Stimulated activated CD8-positive, alpha-beta memory T cell treated with anti-CD3 and anti-CD28 coated beads, Interleukin-15, amount 100 ng/mL, for 48 hours (primary cell): ENCODE results near the gene CDH15.

Experiments used
- DNase-seq, 2 donors: peaks; one replicate each; pipeline ENCODE4 v3.0.0-alpha.2; 2020; ENCODE audit warnings: low read depth in 2 of 2

Gene CDH15

DNA sequence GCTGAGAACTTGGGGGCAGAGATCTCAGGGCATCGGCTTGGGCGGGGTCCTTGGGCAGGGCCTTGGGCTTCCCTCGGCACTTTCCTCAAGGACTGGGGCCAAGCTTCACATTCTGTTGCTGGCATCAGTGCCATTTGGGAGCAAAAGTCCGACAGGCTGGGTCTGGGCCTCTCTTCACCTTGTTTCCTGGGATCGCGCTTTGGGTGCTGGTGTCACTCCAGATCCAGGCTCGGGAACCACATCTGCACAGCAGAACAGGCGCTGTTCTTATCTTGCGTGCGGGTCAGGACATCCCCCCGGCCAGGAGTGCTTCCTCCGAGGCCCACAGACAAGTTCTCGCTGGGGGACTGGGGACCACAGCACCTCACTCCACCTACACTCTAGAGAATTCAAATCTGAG is 31.1 kb upstream of the CDH15 start:
- DNase-seq, result no peak

DNA sequence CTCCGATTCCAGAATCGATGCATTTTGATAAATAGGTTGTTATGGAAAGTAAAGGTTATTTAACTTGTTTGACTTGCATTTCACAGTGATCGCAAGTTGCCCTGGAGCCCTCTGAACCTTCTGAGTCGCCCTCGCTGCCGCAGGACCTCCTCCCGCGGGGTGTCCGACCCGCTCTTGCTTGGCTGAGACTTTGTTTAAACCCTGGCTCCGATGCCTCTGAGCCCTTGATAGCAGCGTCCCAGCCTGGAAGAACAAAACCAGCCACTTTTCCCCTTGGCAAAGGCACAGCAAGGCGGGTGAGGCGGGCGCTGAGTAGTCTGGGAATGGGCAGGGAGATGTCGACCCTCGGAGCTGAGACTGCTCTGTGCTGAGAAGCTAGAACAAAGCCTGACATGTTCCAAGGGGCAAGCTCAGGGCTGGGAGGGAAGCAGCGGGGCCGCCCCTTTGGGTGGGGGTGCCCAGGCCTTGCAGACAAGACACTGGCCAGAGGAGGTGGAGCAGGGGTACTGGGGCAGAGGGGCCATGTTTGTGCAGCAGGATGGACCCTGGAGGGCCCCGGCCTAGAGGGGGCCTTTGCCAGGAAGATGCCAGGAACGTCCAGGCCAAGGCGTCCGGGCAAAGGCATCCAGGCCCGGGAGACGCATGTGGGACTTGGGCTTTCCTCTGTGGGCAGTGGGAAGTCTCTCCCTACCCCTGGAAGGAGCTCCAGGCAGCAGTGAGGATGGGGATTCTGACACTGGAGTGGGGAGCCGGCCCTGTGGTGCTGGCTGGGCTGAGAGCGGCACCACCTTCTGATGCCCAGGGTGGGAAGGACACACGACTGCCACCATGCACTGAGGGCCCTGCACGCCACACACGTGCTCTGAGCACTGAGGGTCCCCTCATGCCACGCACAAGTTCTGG is 30.3 kb upstream of the CDH15 start:
- no peak for DNase-seq

DNA sequence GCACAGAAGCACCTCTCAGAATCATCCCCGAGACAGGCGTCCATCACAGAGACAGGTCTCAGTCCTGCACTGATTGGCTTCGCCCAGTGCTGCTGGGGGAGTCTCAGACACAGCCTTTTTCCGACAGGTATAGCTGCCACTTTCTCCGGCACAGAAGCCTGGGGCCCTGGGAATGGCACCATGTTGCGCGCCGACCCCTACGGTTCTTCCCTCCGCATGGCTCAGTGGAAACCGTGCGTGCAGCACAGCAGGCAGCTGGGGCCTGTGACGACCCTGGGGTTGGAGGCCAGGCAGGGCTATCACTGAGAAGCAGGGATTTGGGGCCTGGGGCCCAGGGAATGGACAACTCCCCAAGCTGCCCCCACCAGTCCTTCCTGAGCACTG is 29.7 kb upstream of the CDH15 start:
- no peak for DNase-seq

DNA sequence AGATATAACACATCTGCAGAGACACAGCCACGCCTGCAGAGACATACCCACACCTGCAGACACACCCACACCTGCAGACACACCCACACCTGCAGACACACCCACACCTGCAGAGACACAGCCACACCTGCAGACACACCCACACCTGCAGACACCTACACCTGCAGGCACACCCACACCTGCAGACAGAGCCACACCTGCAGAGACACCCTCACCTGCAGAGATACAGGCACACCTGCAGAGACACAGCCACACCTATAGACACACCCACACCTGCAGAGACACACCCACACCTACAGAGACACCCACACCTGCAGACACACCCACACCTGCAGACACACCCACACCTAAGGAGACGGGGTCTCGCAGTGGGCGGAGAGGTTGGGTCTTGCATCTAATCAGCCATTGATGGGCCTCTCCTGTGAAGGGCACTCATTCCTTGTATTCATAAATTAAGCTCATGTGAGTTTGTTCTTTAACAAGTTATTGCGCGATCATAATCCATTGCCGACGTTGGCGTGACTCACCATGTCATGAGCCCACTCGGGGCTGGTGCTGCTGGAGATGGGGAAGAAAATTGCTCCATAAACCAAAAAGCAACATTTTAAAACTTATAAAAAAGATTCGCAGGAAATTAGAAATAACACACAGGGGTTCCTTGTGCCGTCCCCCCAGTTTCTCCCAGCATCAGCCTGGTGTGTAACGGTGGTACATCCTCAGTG is 28.9 kb upstream of the CDH15 start:
- no peak for DNase-seq

DNA sequence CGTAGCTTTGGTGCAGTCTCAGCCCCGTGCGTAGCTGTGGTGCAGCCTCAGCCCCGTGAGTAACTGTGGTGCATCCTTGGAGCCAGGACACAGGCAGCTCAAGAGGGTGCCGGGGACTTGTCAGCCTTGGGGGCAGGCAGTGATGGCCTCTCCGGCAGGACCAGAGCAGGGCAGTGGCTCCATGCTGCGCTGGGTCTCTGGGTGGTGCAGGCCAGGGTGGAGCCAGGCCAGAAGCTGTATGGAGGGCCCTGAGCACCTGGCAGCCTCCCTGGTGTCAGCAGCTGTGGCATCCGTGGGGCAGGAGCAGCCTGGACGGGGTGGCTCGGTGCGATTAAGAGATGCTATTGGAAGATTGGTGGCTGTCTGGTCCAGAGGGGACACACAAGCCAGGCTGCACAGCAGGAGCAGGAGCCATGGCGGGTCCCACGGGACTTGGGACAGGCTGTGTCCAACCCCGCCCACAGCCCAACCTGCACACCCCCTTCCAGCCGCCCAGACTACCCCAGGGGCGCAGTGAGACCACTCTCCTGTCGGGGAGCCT is 28.3 kb upstream of the CDH15 start:
- DNase-seq, result no peak

DNA sequence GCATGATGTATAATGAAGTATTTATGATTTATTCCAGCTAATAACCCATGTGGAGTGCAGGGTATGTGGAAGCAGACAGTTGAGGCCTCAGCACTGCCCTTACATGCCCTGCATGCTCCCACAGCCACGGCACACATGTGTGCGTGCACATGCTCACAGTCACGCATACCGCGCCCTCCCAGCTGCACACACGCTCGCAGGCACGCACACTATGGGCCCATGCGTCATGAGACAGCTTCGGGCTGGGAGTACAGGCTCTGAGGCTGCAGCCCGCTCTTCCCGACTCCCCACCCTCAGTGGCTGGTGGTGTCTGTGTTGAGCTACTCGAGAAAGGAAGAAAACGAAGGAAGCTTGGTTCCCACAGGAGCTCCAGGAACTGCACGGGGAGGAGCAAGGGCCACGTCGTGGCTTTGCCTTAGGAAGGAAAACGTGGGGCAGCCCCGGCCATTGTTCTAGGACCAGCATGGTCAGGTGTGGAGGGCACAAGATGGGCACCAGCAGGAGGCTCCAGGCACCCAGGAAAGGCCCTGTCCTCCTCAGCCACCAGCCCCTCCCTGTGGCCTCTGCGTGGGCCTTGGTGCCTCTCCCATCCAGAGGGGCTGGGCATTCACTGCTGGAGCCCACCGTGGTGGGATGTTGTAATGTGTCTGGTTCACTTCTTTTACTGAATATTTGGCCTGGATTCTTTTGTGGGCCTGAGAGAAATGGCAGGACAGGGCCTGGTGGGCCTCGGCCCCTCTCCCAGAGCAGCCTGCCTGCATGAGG is 27.5 kb upstream of the CDH15 start:
- no peak for DNase-seq

DNA sequence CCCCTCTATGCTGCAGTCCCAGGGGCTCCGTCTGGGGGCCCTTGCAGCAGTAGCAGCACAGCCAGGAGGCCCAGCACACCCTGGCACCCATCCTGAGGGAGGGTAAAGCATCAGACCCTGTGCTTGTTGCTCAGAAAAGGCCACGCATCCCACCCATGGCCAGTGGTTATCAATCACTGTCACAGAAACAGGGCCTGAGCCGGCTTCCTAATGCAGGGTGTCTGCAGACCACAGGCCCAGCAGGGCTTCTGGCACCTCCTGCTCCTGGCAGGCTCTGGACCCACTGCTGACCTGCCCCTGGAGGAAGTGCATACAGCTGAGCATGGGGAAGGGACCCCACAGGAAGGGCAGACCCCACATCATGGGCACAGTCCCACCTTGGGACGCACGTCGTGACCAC is 26.9 kb upstream of the CDH15 start:
- no peak for DNase-seq

DNA sequence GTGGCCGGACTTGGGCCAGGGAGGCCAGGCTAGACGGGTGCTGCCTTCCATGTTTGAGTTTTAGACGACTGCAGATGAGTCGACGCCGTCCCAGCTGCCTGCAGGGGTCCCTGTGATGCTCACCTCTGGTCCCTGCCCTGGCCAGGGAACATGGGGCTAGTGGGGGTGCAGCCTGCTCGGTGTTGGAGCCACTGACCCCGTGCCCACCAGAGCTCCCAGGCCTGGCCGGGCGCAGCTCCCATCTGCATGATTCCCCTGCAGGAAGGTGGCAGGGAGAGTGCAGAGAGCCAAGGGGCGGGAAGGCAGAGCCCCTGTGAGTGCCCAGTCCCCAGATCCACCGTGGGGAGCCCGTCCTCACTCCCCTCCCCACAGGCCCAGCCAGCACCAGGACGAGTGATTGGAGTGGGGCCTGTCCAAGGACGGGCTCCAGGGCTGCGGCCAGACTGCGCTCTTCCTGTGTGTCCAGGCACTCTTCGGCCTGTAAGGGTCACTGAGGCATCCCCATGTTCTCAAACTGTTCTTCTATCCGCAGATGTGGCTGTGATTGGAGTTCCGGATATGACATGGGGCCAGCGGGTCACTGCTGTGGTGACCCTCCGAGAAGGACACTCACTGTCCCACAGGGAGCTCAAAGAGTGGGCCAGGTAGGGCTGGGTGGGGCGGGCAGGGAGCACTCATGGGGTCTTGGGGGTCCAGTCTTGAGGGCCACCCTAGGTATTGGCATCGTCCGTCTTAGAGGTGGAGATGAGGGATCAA is 26.0 kb upstream of the CDH15 start:
- no peak for DNase-seq

DNA sequence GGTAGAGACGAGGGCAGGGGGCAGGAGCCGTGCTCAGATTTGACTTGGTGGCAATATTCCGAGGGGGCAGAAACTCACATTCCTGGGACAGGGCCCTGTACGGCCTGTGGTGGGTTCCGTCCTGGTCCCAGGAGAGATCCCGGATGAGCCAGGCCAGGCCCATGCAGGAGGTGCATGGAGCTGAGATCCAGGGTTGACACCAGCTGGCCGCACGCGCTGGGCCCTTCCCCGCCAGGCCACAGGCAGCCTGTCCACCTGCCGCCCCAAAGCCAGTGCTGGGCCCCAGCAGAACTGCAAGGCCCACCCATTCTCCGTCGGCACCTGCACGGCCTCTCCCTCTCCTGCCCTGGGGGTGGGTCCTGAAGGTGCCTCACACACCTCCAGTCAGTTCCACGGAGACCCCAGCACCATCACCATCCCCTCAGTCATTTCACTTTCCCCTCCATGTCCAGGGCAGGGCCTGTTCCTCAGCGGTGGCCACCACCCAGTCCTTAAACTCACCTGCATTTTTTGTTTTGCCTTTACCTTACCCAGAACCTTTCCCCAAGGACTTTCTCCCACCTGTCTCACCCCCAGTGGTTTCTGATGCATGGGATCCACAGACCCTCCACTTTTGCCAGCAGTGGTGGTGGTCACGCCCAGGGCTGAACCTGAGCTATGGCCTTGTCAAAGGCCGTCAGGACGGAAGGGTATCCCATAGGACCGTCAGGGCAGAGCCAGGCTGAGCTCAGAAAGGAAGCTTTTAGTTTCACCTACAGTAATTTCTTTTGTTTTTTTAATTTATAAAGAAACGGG is 25.1 kb upstream of the CDH15 start:
- no peak for DNase-seq

DNA sequence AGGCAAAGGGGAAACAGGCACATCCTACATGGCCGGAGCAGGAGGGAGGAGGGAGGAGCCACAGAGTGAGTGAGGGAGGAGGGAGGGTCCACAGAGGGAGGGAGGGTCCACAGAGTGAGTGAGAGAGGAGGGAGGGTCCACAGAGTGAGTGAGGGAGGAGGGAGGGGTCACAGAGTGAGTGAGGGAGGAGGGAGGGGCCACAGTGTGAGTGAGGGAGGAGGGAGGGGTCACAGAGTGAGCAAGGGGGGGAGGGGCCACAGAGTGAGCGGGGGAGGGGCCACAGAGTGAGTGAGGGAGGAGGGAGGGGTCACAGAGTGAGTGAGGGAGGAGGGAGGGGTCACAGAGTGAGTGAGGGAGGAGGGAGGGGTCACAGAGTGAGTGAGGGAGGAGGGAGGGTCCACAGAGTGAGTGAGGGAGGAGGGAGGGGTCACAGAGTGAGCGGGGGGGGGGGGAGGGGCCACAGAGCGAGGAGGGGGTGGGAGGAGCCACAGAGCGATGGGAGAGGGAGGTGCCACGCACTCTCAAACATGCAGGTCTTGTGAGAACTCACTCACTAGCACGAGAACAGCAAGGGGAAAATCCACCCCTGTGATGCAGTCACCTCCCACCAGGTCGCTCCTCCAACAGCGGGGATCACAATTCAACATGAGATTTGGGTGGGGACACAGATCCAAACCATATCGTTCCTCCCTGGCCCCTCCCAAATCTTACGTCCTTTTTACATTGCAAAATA is 24.3 kb upstream of the CDH15 start:
- no peak for DNase-seq

DNA sequence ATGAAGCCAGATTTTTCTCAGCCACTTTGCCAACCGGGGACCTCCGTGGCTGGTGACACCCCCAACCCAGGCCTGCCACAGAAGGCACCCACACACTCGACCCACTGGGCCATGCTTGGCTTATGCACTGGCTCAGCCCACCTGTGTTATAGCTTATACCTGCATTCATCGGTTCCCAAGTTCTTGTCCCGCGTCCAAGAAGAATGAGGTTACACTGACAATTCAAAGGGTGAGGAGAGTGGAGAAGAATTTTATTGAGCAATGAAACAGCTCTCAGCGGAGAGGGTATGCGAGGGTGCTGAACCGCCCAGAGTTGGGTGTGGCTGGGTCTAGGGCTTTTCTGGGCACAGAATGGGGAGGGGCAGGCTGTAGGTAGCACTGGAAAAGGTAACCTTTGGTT is 22.2 kb upstream of the CDH15 start:
- no peak for DNase-seq

DNA sequence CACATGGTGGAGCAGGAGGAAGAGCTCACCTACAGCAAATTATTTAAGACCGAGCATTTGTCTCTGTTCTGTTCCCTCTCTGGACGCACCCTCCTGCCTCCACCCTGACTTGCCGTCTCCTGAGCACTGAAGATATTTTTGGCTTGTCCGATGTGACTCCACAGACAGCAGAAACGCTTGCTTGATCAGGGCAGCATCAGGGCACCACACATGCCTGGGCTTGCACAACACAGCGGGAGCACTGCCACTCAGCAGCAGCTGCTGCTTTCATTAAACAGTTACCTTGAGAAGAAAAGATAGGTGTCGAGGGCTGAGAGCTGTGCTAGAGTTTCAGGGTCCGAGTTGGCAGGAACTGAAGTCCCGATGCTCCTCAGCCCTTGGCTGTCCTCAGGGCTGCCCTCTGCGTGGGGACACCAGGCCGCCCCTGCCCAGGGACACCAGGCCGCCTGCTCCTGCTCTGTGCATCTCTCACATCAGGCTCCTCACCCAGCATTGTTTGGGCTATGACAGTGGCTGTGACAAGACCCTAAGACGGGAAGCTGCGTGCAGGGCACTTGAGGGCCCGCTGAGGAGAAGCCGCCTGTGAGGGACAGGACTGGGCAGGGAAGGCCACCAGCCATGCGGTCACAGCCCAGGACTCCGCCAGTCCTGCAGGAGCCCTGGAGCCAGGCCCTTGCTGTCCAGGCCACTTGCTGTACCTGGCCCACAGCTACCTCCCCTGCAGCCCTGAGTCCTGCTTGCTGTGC is 21.3 kb upstream of the CDH15 start:
- DNase-seq, result no peak

DNA sequence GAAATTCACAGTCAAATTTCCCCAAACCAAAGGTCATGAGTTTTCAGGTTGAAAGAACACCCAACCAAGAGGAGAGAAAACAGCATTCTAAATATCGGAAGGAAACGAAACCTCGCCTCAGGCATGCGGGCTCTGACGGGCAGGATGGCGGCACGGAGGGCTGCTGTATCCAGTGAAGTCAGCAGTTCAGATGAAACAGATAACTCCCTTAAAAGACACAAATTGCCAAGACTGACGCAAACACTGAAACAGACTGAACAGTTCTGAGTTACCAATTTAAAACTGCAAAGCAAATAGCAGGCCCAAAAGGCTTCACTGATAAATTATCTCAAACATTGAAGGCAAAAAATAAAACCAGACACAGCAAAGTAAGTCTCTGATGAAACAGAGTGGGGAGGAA is 20.6 kb upstream of the CDH15 start:
- no peak for DNase-seq

DNA sequence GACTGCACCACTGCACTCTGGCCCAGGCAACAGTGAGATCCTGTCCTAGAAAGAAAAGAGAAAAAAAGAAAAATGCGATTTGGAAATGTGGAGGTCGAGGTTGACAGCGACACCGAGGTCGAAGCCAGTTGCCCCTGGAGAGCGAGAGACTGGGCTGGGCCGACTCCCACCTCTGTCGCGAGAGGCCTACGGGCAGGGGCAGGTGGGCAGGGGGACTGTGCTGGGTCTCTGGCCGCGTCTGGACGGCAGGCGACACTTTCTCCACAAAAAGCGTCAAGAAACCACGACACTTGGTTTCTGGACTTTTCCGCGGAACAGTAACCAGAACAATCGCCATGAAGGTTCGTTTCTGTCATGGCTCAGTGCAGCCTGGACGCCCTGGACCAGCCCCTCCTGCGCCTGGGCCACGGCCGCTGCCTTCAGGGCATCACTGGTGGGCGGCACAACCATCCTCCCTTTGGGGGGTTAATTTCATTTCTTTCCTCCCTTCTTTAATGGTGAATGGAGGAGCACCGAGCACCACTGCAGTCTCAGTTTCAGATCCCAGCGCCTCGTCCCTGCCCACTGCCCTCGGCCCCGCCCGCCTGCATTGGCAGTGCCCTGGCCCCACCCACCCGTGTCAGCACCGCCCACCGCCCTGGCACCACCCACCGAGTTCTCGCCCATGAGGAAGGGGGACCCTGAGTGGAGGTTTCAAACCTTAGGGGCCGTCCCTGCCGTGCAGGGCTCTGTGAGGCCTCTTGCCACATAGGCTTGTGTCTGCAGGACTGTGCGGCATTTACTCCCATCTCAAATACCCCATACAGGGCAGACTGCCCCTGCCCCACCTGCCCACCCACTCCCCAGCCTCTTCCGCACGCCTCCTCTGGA is 18.5 kb upstream of the CDH15 start:
- no peak for DNase-seq

DNA sequence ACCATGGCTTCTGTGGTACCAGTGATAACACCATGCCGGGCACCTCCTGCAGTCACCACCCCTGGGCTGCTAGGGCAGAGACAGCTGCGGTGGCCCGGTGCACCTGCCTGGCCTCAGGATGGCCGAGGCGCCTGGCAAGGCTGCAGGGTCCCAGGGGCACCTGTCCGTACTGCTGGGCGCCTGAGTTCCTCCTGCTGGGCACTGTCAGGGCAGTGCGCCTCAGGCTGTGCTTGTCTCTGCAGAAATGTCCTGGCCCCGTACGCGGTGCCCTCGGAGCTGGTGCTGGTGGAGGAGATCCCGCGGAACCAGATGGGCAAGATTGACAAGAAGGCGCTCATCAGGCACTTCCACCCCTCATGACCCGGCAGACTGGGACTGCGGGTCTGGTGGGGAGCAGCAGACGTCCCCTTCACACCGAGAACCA is 17.7 kb upstream of the CDH15 start:
- no peak for DNase-seq

DNA sequence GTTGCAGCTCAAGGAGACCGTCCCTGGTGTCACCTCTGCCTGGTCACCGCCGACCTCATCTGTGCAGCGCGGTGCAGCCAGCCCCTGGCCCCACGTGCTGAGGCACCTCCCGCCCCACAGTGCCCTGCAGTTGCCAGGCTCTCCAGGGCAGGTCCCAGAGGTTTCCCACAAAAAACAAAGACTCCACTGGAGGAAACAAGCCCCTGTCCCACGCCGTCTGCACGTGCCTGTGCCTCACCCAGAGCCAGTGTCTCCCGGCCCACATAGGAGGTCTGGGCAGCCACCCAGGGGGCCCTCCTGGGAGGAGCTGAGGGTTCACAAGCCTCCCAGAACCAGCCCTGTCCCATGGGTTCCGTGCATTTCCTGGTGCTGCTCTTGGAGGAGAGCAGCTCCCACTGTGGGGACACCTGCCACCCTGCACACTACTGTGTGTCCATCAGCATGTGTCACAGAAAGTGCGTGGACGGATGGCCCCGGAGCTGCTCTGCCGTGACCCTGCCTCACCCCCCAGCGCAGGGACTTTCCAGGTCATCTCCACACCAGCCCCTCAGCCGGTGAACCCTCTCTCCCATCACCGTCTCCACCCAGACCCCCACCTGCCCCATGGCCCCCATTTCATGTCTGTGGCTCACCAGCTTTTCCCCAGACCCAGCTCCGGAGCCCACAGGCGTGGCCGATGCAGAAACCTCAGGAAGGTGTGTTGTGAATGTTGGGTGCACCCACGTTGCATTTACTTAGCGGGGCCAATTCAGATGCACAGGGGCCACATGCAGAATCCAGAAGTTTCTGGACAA is 17.0 kb upstream of the CDH15 start:
- no peak for DNase-seq

DNA sequence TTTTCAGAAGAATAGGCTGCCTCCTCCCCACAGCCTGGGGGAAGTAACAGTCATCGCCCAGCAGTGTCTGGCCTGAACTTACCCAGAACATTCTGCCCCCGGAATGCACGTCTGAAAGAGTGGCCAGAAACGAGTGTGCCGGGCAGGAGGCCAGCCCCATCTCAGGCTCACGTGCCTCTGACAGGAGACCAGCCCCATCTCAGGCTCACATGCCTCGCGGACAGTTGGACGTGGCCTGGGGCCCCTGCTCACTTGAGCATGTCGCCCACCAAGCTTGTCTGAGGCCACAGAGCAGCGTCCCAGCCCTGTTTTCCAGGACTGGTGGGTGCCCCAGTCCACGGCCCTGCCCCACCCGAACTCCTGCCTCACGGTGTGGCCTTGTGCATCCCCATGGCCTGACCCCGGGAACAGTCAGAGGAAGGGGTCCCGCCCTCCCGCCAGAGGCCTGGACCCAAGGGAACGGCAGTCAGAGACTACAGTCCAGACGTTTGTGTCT is 16.3 kb upstream of the CDH15 start:
- no peak for DNase-seq
